Esophagus (tissue), 2 donors: ENCODE data around the gene CMIP. TPM values are rescaled to one million over a fixed set of nuclear protein-coding genes. Genes with fewer than 3 reads are reported as not detected.

Source experiments
- H3K27ac ChIP-seq, 2 donors: one replicate each; pipeline ENCODE4 v1.5.1; 2013; ENCODE audit warnings: low read depth in 2 of 2, mild to moderate bottlenecking in 2 of 2, inconsistent platforms in 1 of 2, low read length in 1 of 2, moderate library complexity in 1 of 2
- H3K27me3 ChIP-seq, 2 donors: one replicate each; pipeline ENCODE4 v1.6.1; 2013; ENCODE audit warnings: low read length in 2 of 2, control low read depth in 1 of 2, mild to moderate bottlenecking in 1 of 2; ENCODE audit not compliant: insufficient read depth in 2 of 2, control insufficient read depth in 1 of 2
- H3K36me3 ChIP-seq, 2 donors: one replicate each; pipeline ENCODE4 v1.6.1; 2013; ENCODE audit warnings: low read length in 1 of 2; ENCODE audit not compliant: control insufficient read depth in 2 of 2, insufficient read depth in 2 of 2
- H3K4me1 ChIP-seq, 2 donors: one replicate each; pipeline ENCODE4 v1.6.1; 2013; ENCODE audit warnings: low read length in 1 of 2; ENCODE audit not compliant: control insufficient read depth in 2 of 2, insufficient read depth in 2 of 2
- H3K4me3 ChIP-seq, 2 donors: one replicate each; pipeline ENCODE4 v1.5.1; 2013; ENCODE audit warnings: low read length in 2 of 2, mild to moderate bottlenecking in 2 of 2, low read depth in 1 of 2, moderate library complexity in 1 of 2
- H3K9me3 ChIP-seq, 2 donors: one replicate each; pipeline ENCODE4 v1.6.1; 2013; ENCODE audit warnings: mild to moderate bottlenecking in 2 of 2, low read depth in 1 of 2, low read length in 1 of 2, moderate library complexity in 1 of 2; ENCODE audit not compliant: control insufficient read depth in 2 of 2, insufficient read depth in 1 of 2
- WGBS, 2 donors: extraction: QIAGEN DNeasy Blood & Tissue Kit; methylation state at CpG; one replicate each; pipeline ENCODE4 v1.1.7; 2013; 5-methylcytosine and 5-hydroxymethylcytosine counted together
- polyA plus RNA-seq, 2 donors: library from polyadenylated mRNA; stranded (reverse); fragments of 200-250 nt; gene quantifications; one replicate each; pipeline ENCODE4 v1.2.3, GENCODE V29; 2013
- donor health status: healthy with polysubstance abuse.
- donor health status: Bipolar disorder and iron deficiency.

CMIP gene
- polyA plus RNA-seq, 2 donors: 16.9 to 19.3 TPM

- 91 to 95% methylated on average over 12 of the region's 12 CpGs for WGBS, 2 donors
- Histone ChIP-seq H3K4me3 (no peak overlapping the region), H3K4me1 (peaks cover 11 to 22% of the 10 kb centered on the region in 2 donors), H3K9me3 (no peaks in the 10 kb centered on the region), H3K36me3 (no peaks in the 10 kb centered on the region), H3K27me3 (no peaks in the 10 kb centered on the region), H3K27ac (no peak overlapping the region)
Measured at GRCh38 chr16:81598083-81598482, 153.5 kb downstream of the CMIP start.

- Histone ChIP-seq H3K4me1 (peaks cover 7 to 16% of the 10 kb centered on the region in 2 donors), H3K27ac (peak overlapping the region; percentile 49 to 57), H3K36me3 (no peaks in the 10 kb centered on the region), H3K4me3 (no peak overlapping the region), H3K9me3 (no peaks in the 10 kb centered on the region), H3K27me3 (no peaks in the 10 kb centered on the region)
- WGBS, 2 donors: 57 to 59% methylated on average over 11 of the region's 11 CpGs
Measured at GRCh38 chr16:81599034-81599744, 154.6 kb downstream of the CMIP start.

GRCh38 chr16:81600275-81600674 lies 155.7 kb downstream of the CMIP start:
- Histone ChIP-seq H3K27ac (peak overlapping the region; percentile 82 to 92), H3K4me3 (no peak overlapping the region), H3K9me3 (no peaks in the 10 kb centered on the region), H3K27me3 (no peaks in the 10 kb centered on the region), H3K4me1 (peaks cover 7 to 17% of the 10 kb centered on the region in 2 donors), H3K36me3 (no peaks in the 10 kb centered on the region)
- WGBS, 2 donors: 52 to 60% methylated on average over 5 of the region's 5 CpGs

- Histone ChIP-seq H3K27ac (peak overlapping the region; percentile 82 to 92), H3K27me3 (no peaks in the 10 kb centered on the region)
Measured at GRCh38 chr16:81601008-81601428, 156.4 kb downstream of the CMIP start.

GRCh38 chr16:81601601-81602255 lies 157.1 kb downstream of the CMIP start:
- no peaks in the 10 kb centered on the region for H3K36me3 ChIP-seq
- no peak overlapping the region for H3K4me3 ChIP-seq
- 46 to 58% methylated on average over 16 of the region's 16 CpGs for WGBS, 2 donors
- H3K27ac ChIP-seq: peak overlapping the region; percentile 82 to 92
- H3K4me1 ChIP-seq: peaks cover 7 to 28% of the 10 kb centered on the region in 2 donors
- no peaks in the 10 kb centered on the region for H3K9me3 ChIP-seq
- no peaks in the 10 kb centered on the region for H3K27me3 ChIP-seq

More at GRCh38 chr16:81601008-81601428, 156.4 kb downstream of the CMIP start:
- H3K9me3 ChIP-seq: no peaks in the 10 kb centered on the region
- H3K4me1 ChIP-seq: peaks cover 7 to 21% of the 10 kb centered on the region in 2 donors
- WGBS, 2 donors: 29 to 45% methylated on average over 9 of the region's 9 CpGs
- H3K4me3 ChIP-seq: no peak overlapping the region
- H3K36me3 ChIP-seq: no peaks in the 10 kb centered on the region

GRCh38 chr16:81602256-81602776 lies 157.7 kb downstream of the CMIP start:
- Histone ChIP-seq H3K9me3 (no peaks in the 10 kb centered on the region), H3K4me3 (no peak overlapping the region), H3K27ac (no peak overlapping the region), H3K4me1 (peaks cover 13 to 31% of the 10 kb centered on the region in 2 donors), H3K27me3 (no peaks in the 10 kb centered on the region), H3K36me3 (no peaks in the 10 kb centered on the region)
- WGBS, 2 donors: 74 to 78% methylated on average over 13 of the region's 13 CpGs

GRCh38 chr16:81602792-81603191 lies 158.2 kb downstream of the CMIP start:
- WGBS, 2 donors: 83 to 85% methylated on average over 11 of the region's 11 CpGs
- Histone ChIP-seq H3K36me3 (no peaks in the 10 kb centered on the region), H3K27ac (no peak overlapping the region), H3K4me1 (peaks cover 13 to 31% of the 10 kb centered on the region in 2 donors), H3K27me3 (no peaks in the 10 kb centered on the region), H3K9me3 (no peaks in the 10 kb centered on the region), H3K4me3 (no peak overlapping the region)

- WGBS, 2 donors: 54 to 70% methylated on average over 8 of the region's 8 CpGs
- peaks cover 15 to 31% of the 10 kb centered on the region in 2 donors for H3K4me1 ChIP-seq
- H3K4me3 ChIP-seq: no peak overlapping the region
- no peaks in the 10 kb centered on the region for H3K9me3 ChIP-seq
- no peaks in the 10 kb centered on the region for H3K27me3 ChIP-seq
- H3K27ac ChIP-seq: peak overlapping the region; percentile 29 to 38
- H3K36me3 ChIP-seq: peaks cover 0 to 4% of the 10 kb centered on the region in 2 donors
Measured at GRCh38 chr16:81604960-81605383, 160.4 kb downstream of the CMIP start.

- Histone ChIP-seq H3K4me3 (no peak overlapping the region), H3K4me1 (peaks cover 10 to 33% of the 10 kb centered on the region in 2 donors), H3K27me3 (no peaks in the 10 kb centered on the region), H3K27ac (peak overlapping the region in 1 of 2 donors; percentile 56), H3K9me3 (no peaks in the 10 kb centered on the region), H3K36me3 (peaks cover 0 to 9% of the 10 kb centered on the region in 2 donors)
- WGBS, 2 donors: 72 to 91% methylated on average over 4 of the region's 4 CpGs
Measured at GRCh38 chr16:81606039-81606438, 161.4 kb downstream of the CMIP start.
